ENCODE data around the gene RPS6KA5. TPM values are rescaled to one million over a fixed set of nuclear protein-coding genes. Genes with fewer than 3 reads are reported as not detected.
"Not testable (repeated sequence)": the region's sequence is repeated elsewhere in the genome, so short reads cannot be mapped to it uniquely, and the experiment has no call there.

The RPS6KA5 gene
- total RNA-seq, 3 donors from 2014 or later, result 4.8 to 19.2 (median 11.8) TPM

GRCh38 chr14:90849787-90850444 is 210.5 kb downstream of the RPS6KA5 start:
- DNase-seq (ENCODE audit: low spot score in 2 of 2), result no peak

GRCh38 chr14:90848944-90849731 is 211.3 kb downstream of the RPS6KA5 start:
- intact Hi-C loops (cut with DNase I; ENCODE audit: low total_unique reads), result no loop called here
- Histone ChIP-seq H3K9me3 (no peaks in the 10 kb centered on the region), H3K27me3 (no peaks in the 10 kb centered on the region), H3K4me1 (no peaks in the 10 kb centered on the region), H3K4me3 (no peak overlapping the region), H3K36me3 (no peaks in the 10 kb centered on the region), H3K27ac (no peak overlapping the region)
- TF ChIP-seq, protein P1, sequence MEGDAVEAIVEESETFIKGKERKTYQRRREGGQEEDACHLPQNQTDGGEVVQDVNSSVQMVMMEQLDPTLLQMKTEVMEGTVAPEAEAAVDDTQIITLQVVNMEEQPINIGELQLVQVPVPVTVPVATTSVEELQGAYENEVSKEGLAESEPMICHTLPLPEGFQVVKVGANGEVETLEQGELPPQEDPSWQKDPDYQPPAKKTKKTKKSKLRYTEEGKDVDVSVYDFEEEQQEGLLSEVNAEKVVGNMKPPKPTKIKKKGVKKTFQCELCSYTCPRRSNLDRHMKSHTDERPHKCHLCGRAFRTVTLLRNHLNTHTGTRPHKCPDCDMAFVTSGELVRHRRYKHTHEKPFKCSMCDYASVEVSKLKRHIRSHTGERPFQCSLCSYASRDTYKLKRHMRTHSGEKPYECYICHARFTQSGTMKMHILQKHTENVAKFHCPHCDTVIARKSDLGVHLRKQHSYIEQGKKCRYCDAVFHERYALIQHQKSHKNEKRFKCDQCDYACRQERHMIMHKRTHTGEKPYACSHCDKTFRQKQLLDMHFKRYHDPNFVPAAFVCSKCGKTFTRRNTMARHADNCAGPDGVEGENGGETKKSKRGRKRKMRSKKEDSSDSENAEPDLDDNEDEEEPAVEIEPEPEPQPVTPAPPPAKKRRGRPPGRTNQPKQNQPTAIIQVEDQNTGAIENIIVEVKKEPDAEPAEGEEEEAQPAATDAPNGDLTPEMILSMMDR (IDR thresholded peaks at IDR 0.05), result no peak
- TF ChIP-seq POLR2AphosphoS5 (IDR thresholded peaks at IDR 0.05), result no peak
- no peak for TF ChIP-seq POLR2A (IDR thresholded peaks at IDR 0.05)
- DNase-seq (ENCODE audit: low spot score in 2 of 2), result no peak

More at GRCh38 chr14:90849787-90850444, 210.5 kb downstream of the RPS6KA5 start:
- no peaks in the 10 kb centered on the region for H3K36me3 ChIP-seq
- no peaks in the 10 kb centered on the region for H3K9me3 ChIP-seq
- H3K4me3 ChIP-seq, result no peak overlapping the region
- no peaks in the 10 kb centered on the region for H3K4me1 ChIP-seq
- no peaks in the 10 kb centered on the region for H3K27me3 ChIP-seq
- intact Hi-C loops (cut with DNase I; ENCODE audit: low total_unique reads), result no loop called here
- H3K27ac ChIP-seq, result no peak overlapping the region
- TF ChIP-seq POLR2AphosphoS5 (IDR thresholded peaks at IDR 0.05), result no peak
- TF ChIP-seq, protein P1 (IDR thresholded peaks at IDR 0.05), result no peak

DNA sequence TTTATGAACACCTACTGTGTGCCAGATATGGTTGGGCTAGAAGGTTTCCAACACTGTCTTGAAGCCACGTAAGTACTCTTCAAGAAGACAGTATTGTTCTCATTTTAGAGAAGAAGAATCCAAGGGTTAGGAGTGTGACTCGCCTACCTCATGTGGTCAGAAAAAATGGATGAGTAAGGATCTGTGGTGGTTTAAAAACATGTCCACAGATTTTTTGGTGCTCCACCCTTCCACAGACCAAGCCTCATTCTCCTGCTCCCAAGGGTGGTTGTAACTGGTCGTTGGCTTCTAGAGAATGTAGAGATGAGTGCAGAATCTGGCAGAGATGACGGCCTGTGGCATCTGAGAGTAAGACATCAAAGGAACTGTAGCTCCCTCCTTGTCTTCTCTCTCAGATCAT is 213.9 kb downstream of the RPS6KA5 start:
- no peak overlapping the region for H3K4me3 ChIP-seq
- H3K4me1 ChIP-seq, result no peaks in the 10 kb centered on the region
- H3K27ac ChIP-seq, result no peak overlapping the region
- H3K27me3 ChIP-seq, result no peaks in the 10 kb centered on the region
- no peaks in the 10 kb centered on the region for H3K36me3 ChIP-seq
- H3K9me3 ChIP-seq, result no peaks in the 10 kb centered on the region
- intact Hi-C loops (cut with DNase I; ENCODE audit: low total_unique reads), result no loop called here
- DNase-seq (ENCODE audit: low spot score in 2 of 2), result no peak
- TF ChIP-seq POLR2AphosphoS5 (IDR thresholded peaks at IDR 0.05) (no peak), POLR2A (IDR thresholded peaks at IDR 0.05) (no peak)
- TF ChIP-seq, protein P1 (IDR thresholded peaks at IDR 0.05), result no peak

DNA sequence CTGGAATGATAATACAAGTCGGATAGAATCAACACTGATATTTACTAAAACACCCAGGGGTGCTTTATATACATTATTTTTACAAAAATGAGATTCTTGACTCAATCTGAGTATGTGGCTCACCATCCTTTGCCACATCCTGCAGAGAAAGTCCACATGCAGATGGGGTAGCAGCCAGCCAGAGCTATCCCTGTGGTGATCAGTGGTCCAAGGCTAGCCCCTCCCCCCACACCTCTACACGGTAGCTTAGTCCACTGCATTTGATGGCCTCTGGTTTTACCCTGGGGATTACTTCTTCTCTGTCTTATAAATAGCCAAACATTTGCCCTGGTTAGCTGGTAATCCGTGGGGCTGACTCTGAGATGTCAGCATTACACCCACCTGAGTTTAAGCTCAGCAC is 216.1 kb downstream of the RPS6KA5 start:
- Histone ChIP-seq H3K4me3 (no peak overlapping the region), H3K4me1 (no peaks in the 10 kb centered on the region), H3K27me3 (no peaks in the 10 kb centered on the region), H3K9me3 (no peaks in the 10 kb centered on the region), H3K27ac (no peak overlapping the region), H3K36me3 (no peaks in the 10 kb centered on the region)
- intact Hi-C loops (cut with DNase I; ENCODE audit: low total_unique reads), result no loop called here
- TF ChIP-seq, protein P1 (IDR thresholded peaks at IDR 0.05), result no peak
- TF ChIP-seq POLR2AphosphoS5 (IDR thresholded peaks at IDR 0.05) (no peak), POLR2A (IDR thresholded peaks at IDR 0.05) (no peak)
- no peak for DNase-seq (ENCODE audit: low spot score in 2 of 2)

GRCh38 chr14:90842726-90843125 is 217.7 kb downstream of the RPS6KA5 start:
- TF ChIP-seq, protein P1 (IDR thresholded peaks at IDR 0.05), result no peak
- TF ChIP-seq POLR2A (IDR thresholded peaks at IDR 0.05) (no peak), POLR2AphosphoS5 (IDR thresholded peaks at IDR 0.05) (no peak)
- Histone ChIP-seq H3K4me1 (no peaks in the 10 kb centered on the region), H3K27me3 (no peaks in the 10 kb centered on the region), H3K4me3 (no peak overlapping the region), H3K36me3 (no peaks in the 10 kb centered on the region), H3K9me3 (no peaks in the 10 kb centered on the region), H3K27ac (no peak overlapping the region)
- DNase-seq (ENCODE audit: low spot score in 2 of 2), result peak in 1 of 2 donors; percentile 10
- intact Hi-C loops (cut with DNase I; ENCODE audit: low total_unique reads), result no loop called here

GRCh38 chr14:90840667-90841066 is 219.8 kb downstream of the RPS6KA5 start:
- peak in 1 of 2 donors; percentile 1 for DNase-seq (ENCODE audit: low spot score in 2 of 2)
- H3K9me3 ChIP-seq; H3K4me3 ChIP-seq; H3K4me1 ChIP-seq; intact Hi-C loops (cut with DNase I; ENCODE audit: low total_unique reads); H3K27me3 ChIP-seq; H3K36me3 ChIP-seq: not testable (repeated sequence)
- peak overlapping the region in 1 of 2 donors; percentile 19 for H3K27ac ChIP-seq

Measured in breast epithelium (tissue), 4 donors.